Fibroblast of peridontal ligament (primary cell): ENCODE results near the gene DDA1.
A peak's percentile ranks its signal among the peaks of the same experiment; 100 is the strongest.
"Not testable (repeated sequence)": the region's sequence is repeated elsewhere in the genome, so short reads cannot be mapped to it uniquely, and the experiment has no call there.

Experiments used
- DNase-seq: peaks from one replicate; pipeline ENCODE4 v3.0.0-alpha.2; 2010; ENCODE audit errors: extremely low read depth

The DDA1 gene

DNA sequence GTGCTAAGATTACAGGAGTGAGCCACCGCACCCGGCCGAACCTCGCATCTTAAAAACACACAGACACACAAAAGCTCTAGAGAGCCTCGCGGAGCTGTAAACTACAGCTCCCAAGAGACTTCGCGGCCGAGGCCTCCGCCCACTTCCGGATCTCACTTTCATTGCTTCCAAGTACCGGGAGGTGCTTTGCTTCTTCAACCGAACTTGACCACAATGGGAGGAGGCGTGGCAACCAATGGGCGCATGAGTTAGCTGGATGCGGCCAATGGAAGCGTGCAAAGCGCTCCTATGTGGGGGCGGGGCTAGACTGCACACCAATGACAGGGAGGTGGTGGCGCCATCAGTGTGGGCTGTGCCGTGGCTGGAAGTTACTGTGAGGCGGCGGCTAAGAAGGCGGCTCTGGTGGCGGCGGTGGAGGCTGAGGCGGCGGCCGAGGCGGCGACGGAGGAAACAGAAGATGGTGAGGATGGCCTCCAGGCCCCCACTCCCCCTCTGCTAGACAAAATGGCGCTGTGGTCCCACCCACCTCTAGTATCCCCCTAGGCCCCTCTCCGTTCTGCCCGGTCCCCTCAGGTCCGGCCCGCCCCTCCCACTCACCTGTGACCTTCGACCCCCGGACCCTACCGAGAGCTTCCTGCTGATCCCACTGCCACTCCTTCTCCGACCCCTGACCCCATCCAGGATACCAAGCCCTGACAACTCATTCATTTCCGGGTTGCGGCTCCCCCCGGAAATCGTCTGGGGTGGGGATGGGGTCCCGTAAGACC, at the start of gene DDA1:
Gene DDA1 (plus strand): TSS at position 366 of the 767 bp plus-strand sequence. CDS start 92 bp downstream, at position 458.
- DNase-seq, result peak; percentile 100

DNA sequence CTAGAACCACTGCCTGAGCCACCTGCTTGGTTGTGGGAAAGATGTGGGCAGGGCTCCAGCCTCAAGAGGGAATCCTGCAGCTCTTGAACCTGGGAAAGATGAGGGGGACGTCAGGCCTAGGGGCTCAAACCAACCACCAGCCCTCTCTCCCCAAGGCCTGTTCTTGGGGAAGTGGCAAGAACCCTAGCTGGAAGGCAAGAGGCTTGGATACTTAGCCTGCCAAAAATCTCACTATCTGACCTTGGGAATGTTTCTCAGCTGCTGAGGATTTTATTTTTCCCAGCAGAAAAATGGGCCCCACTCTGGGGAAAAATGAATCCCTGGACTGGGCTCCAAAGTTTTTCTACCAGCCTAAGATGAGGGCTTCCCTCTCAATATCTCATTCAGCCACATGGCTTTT, 49.4 kb upstream of the DDA1 start:
- no peak for DNase-seq

DNA sequence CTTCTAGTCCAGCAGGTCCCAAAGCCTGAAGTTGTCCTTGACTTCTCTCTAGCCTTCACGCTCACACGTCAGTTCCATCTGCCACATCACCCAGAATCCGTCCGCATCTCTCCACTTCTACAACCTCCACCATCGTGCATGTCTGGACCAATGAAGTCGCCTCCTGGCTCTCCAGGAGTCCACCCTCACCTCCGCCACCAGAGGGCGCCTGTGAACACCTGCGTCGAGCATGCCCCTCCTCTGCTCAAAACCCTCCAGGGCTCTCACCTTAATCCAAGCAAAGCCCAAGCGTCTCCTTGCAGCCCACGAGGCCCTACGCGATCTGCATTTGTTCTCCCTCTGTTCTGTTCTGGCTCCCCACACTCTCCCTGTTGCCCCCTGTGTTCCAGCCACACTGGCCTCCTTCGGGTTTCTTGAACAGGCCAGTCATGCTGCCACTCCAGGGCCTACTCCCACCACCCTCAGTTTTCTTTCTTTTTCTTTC, 48.5 kb upstream of the DDA1 start:
- DNase-seq, result peak; percentile 62

DNA sequence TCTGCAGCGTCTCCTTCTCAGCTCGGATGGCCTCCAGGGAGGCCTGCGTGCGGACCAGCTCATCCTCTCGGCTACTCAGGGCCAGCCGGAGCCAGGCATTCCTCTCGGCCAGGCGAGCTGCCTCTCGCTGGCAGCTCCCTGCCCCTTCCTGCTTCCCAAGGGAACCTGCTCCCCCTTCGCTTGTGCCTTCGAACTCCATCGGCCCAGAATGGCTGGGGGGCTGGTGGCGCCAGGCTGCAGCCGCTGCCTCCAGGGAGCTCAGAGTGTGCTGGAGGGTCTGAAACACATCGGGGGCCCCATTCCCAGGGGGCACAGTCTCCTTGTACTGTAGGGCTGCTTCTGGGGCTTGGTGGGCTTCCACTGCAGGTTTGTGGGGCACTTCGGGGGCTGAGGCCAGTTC, 46.8 kb upstream of the DDA1 start:
- DNase-seq, result no peak

DNA sequence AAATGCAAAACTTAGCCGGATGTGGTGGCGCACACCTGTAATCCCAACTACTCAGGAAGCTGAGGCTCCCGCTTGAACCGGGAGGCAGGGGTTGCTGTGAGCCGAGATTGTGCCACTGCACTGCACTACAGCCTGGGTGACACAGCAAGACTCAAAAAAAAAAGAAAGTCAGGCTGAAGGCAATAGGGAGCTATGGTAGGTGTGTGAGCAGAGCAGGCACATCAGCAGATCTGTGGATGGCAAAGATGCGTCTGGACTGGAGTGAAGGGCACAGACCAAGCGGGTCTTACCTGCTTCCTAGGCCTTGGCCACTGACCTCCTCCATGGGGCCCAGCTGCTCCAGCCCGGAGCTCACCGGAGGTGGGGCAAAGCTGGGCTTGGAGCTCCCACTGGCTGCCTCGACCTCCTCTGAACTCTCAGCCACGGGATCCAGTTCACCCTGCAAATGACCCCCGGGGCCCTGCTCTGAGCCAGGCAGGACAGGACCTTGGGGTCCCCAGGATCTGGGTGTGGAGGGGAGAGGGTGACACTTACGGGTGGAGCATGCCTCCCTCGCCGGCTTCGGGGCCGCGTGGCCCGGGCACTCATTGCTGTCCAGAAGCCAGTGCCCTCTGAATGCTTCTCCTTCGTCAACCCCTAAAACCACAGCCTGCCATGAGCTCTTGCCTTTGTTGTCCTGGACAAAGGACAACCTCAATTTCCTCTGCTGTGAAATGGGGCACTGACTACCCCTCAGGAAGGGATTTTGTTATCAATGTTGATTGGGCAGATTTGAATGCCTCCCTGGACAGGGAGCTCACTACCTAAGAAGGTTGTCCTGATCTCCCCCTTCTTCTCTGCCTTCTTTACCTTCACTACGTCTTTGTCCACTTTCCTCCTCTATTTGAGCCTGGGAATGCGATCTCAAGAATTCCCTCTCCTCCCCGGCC, 45.4 kb upstream of the DDA1 start:
- DNase-seq, result no peak

DNA sequence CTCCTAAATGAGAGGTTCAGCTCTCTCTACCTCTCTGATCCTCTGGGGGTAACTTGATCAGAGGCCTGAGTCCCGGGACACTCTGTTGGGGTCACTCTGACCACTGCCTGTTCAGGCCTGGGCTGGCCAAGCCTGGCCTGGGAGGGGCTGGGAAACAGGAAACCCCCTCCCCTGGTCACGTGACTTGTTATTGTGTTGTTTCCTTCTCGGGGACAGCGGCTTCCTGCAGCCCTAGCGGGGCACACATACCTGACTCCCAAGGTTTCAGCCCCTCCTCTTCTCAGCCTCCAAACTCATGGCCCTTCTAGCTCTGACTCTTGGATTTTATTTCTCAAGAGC, 44.8 kb upstream of the DDA1 start, which contains the start of gene USHBP1:
Gene USHBP1 (minus strand): TSS at position 105 of the 339 bp plus-strand sequence. CDS start 446 bp downstream, outside the sequence.
- DNase-seq, result no peak

DNA sequence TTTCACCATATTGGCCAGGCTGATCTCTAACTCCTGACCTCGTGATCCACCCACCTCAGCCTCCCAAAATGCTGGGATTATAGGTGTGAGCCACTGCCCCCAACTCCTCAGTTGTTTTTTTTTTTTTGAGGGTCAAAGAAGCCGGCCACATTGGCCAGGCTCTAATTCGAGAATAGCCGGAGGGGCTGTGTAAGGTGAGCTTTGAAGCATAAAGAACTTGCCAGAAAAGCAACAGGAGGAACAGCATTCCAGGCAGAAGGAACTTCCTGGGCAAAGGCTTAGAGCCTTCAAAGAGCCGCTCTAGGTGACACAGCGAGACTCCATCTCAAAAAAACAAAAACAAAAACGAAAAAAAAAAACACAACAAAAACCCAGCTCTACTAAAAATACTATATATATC, 43.3 kb upstream of the DDA1 start:
- no peak for DNase-seq

DNA sequence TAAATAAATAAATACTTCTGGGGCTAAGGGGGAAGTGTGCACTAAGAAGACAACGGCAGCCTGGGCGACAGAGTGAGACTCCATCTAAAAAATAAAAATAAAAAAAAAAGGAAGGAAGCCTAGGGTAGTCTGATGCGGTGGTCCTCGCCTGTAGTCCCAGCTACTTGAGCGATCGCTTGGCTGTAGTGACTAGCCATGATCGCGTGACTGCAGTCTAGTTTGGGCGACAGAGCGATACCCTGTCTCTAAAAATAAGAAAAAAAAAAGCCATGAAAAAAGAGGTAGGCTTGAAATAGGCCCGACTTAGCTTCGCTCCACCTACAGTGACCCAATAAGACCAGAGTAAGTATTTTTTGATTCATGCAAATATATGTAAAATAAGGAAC, 42.8 kb upstream of the DDA1 start:
- no peak for DNase-seq

DNA sequence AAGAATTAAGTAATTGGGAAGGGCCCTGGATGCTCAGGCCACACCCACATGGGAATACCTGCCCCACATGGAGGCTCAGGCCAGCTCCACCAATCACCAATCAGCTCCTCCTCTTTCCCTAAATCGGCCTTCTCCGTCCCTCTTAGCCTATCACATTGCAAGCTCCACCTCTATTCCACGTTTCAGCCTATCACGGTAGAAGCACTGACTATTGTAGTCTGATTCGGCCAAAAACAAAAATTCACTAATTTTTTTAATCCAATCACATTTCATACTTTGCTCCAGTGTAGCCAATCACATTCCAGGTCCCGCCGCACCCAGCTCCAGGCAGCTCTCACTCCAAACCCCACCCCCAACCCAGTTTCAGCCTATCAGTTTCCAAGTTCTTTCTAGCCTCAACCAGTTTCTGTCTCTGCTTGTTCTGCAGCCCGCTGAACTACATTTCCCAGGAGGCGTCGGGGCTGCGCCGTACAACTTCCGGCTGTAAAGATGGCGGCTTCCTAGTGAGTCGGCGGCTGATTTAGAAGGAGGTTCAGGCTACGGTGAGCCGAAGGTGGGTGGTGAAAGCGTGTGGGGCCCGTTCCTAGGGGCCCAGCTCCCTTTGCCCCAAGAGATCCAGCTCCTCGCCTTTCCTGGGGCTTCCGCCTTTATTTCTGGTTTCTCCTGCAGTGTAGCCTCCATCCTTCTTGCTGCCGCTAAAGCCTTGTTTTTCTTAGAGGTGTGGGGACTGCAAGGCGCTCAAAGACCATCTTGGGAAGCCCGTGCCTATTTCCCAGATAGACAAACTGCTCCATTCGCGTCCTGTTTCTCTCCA, 42.2 kb upstream of the DDA1 start, which contains the start of gene BABAM1:
Gene BABAM1 (plus strand): TSS at position 469 of the 814 bp plus-strand sequence. CDS start 1,364 bp downstream, outside the sequence.
- peak; percentile 100 for DNase-seq

DNA sequence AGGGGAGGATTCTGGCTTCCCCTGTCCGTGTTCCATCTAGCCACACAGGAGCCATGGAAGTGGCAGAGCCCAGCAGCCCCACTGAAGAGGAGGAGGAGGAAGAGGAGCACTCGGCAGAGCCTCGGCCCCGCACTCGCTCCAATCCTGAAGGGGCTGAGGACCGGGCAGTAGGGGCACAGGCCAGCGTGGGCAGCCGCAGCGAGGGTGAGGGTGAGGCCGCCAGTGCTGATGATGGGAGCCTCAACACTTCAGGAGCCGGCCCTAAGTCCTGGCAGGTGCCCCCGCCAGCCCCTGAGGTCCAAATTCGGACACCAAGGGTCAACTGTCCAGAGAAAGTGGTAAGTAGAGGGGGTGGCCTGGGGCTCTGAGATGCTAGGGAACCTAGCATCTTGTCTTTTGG, 40.6 kb upstream of the DDA1 start:
- DNase-seq, result no peak

DNA sequence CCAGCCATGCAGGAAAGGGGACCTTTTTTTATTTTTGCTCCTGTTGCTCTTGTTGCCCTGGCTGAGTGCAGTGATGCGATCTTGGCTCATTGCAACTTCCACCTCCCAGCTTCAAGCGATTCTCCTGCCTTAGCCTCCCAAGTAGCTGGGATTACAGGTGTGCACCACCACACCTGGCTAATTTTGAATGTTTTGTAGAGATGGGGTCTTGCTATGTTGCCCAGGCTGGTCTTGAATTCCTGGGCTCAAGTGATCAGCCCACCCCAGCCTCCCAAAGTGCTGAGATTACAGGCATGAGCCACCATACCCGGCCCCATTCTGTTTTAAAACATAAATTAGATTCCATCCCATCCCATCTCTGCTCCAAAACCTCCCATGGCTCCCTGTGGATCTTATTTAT, 34.5 kb upstream of the DDA1 start:
- not testable (repeated sequence) for DNase-seq

DNA sequence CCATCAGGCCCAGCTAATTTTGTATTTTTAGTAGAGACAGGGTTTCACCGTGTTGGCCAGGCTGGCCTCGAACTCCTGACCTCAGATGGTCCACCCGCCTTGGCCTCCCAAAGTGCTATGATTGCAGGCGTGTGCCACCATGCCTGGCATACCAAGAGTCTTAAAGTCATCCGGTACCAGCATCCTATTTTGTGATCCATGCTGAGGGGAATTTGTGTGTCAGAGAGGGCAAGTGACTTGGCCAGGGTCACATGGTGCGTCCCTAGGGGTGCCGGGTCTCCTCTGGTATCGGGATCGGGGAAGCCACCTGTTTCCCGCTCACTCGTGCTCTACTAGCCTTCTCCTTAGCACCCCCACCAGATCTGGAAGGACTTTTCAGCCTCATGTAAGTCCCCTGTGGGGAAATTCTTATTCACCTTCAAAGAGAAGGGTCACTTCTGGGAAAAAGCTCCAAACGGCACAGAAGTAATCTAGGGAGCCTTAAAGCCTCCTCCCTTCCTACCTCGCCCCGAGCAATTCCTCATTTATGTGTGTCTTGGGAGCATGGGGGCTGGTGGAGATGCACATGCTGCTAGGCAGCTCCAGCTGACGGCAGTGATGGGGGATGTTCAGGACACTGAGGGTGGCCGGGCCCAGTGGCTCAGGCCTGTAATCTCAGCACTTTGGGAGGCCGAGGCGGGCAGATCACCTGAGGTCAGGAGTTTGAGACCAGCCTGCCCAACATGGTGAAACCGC, 33.8 kb upstream of the DDA1 start:
- DNase-seq, result no peak

DNA sequence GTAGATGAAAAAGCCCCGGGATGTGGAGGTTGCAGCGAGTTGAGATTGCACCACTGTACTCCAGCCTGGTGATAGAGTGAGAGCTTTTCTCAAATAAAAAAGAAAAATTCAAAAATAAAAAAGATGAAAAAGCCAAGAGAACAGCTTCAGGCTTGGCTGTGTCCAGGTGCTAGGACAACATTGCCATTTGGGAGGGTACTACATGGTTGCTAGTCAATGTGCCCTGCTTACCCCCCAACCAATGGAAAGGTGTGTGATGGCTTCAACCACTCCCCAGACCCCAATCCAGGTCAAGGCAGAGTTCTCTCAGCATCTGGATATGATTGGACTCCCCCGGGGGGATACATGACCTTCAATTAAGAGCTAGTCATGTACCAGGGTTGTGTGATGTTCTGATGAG, 29.9 kb upstream of the DDA1 start:
- DNase-seq, result no peak

DNA sequence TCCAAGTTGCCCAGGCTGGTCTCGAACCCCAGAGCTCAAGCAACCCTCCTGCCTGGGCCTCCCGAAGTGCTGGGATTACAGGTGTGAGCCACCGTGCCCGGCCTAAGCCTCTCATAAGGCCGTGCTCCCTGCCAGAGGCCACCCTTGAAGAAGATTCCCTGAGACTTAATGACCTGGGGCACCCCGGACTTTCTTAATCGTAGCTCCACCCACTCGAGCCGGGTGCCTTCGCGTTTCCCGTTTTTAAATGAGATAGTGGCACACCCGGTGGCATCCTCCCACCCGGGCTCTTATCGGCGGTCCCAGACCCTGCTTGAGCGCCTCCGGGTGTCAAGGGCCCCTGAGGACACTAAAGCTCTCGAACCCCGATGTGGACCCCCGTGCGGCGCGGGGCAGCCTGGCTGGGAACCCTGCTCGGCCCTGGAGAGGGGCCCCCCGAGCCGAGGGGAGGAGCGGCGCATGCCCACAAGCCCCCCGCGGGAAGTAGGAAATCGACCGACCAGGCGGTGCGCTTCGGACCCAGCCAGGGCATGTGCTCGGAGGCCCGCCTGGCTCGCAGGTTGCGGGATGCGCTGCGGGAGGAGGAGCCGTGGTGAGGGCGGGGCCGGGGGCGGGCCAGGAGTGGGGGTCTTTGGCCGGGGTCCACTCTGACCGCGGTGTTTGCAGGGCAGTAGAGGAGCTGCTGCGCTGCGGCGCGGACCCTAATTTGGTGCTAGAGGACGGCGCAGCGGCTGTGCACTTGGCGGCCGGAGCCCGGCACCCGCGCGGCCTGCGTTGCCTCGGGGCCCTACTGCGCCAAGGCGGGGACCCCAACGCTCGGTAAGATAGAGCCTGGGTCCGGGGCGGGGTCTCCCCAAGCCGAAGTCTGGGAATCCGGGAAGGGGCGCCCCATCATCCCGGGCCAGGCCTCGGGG, 27.7 kb upstream of the DDA1 start, which contains the start of gene ANKLE1:
Gene ANKLE1 (plus strand): TSS at position 511 of the 914 bp plus-strand sequence. CDS start 20 bp downstream, at position 531.
- no peak for DNase-seq

DNA sequence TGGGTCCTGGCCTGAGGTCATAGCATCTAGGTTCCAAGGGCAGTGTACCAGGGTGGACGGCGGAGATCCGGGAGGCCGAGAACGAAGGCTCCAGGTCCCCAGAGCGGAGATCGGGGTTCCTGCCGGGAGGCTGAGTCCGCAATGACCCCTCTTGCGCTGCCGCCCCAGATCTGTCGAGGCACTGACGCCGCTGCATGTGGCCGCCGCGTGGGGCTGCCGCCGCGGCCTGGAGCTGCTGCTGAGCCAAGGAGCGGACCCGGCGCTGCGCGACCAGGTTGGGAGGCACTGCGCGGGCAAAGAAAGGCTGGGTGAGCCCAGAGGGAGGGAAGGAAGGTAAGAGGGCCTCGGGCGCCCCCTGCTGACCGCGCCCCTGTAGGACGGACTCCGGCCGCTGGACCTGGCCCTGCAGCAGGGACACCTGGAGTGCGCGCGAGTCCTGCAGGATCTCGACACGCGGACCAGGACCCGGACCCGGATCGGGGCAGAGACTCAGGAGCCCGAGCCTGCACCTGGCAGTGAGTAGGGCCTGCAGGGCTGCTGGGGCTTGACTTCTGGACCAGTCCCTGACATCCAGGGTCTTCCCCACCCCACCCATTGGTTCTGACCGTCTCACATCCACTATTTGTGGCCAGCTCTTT, 26.8 kb upstream of the DDA1 start:
- DNase-seq, result peak; percentile 59

DNA sequence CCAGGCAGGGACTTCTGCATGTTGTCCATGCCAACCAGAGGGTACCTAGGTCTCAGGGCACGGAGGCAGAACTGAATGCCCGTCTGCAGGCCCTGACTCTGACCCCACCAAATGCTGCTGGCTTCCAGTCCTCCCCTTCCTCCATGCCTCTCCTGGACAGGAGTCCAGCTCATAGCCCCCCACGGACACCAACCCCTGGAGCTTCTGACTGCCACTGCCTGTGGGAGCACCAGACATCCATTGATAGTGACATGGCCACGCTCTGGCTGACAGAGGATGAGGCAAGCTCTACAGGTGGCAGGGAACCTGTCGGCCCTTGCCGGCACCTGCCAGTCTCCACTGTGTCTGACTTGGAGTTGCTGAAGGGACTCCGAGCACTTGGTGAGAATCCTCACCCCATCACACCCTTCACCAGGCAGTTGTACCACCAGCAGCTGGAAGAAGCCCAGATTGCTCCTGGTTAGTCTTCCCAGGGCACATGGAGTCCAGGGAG, 25.8 kb upstream of the DDA1 start:
- no peak for DNase-seq

DNA sequence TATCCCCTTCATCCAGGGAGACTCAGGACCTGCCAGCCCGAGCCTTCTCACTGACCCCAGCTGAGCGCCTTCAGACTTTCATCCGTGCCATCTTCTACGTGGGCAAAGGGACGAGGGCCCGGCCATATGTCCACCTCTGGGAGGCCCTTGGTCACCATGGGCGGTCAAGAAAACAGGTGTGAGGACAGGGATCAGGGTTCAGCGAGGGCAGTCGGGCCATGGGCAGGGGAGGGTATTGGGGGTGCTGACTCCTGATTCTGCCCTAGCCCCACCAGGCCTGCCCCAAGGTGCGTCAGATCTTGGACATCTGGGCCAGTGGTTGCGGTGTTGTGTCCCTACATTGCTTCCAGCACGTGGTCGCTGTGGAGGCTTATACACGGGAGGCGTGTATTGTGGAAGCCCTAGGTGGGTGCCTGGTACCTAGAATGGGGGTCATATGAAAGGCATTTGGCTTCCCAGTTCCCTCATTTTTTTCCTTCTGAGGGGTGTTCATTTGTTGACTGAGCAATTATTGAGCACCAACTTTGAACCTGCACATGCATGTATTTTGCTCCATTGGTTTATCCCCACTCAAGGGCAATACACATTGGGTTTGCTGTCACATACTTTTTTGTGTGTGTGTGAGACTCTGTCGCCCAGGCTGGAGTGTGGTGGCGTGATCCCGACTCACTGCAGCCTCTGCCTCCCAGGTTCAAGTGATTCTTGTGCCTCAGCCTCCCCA, 23.8 kb upstream of the DDA1 start:
- no peak for DNase-seq

DNA sequence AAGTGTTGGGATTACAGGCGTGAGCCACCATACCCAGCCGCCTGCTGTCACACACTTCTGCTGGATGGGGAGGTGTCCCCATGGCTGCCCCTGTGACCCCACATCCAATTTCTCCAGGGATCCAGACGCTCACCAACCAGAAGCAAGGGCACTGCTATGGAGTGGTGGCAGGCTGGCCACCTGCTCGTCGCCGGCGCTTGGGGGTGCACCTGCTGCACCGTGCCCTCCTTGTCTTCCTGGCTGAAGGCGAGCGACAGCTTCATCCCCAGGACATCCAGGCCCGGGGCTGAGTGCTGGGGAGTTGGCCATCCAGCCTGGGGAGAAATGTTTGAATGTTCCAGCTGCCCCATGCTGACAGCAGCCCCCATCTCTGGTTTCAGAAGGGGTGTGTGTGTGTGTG, 23.1 kb upstream of the DDA1 start:
- no peak for DNase-seq
